HL-60 (cell line): ENCODE data around the gene TSC2.

Source experiments
- GABPA ChIP-seq: IDR thresholded peaks from 2 replicates; pipeline ENCODE4 v1.6.1; 2012; ENCODE audit warnings: low read depth
- POLR2AphosphoS5 ChIP-seq: IDR thresholded peaks from 2 replicates; pipeline ENCODE4 v1.6.1; 2012; ENCODE audit warnings: low read depth
- TF ChIP-seq, protein P1 (sequence below): IDR thresholded peaks from one replicate; pipeline ENCODE4 v1.5.1; 2011; ENCODE audit warnings: low read length, control low read depth, inconsistent platforms; ENCODE audit not compliant: insufficient read depth
- TF ChIP-seq, protein P2 (sequence below): IDR thresholded peaks from 2 replicates; pipeline ENCODE4 v1.6.1; 2012; ENCODE audit warnings: low read depth; ENCODE audit not compliant: insufficient replicate concordance

DNA sequence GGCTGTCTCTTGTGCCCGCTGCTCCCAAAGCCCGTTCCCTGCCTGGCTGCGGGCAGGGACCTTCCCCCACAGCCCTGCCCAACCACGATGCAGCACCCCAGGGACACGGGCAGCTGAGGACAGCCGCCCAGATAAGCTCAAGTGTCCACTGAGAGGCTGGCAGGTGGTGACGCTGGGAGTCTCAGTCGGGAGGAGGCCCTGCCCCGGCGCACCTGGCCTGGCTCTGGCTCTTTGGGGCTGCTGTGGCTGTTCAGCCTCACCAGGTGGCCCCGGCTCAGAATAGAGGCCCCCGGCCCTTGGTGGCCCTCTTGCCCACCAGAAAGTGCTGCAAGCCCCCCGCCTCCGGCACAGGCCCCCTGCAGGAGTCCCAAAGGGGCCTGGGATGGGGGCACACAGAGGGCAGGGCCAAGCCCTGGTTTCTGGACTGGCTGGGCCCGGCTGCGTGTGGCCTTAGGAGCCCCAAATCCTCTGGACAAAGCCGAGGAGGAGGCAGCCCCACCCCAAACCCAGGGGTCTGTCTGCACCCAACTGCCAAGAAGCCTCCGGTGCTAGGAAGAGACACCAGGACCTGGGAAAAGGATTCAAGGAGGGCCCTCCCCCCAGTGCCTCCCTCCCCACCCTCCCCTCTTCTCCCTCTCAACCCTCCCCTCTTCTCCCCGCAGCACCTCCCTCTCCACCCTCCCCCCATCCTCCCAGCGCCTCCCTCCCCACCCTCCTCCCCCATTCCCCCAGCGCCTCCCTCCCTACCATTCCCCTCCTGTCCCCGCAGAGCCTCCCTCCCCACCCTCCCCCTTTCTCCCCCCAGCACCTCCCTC lies 5.4 kb upstream of the TSC2 start:
- TF ChIP-seq, protein P1, sequence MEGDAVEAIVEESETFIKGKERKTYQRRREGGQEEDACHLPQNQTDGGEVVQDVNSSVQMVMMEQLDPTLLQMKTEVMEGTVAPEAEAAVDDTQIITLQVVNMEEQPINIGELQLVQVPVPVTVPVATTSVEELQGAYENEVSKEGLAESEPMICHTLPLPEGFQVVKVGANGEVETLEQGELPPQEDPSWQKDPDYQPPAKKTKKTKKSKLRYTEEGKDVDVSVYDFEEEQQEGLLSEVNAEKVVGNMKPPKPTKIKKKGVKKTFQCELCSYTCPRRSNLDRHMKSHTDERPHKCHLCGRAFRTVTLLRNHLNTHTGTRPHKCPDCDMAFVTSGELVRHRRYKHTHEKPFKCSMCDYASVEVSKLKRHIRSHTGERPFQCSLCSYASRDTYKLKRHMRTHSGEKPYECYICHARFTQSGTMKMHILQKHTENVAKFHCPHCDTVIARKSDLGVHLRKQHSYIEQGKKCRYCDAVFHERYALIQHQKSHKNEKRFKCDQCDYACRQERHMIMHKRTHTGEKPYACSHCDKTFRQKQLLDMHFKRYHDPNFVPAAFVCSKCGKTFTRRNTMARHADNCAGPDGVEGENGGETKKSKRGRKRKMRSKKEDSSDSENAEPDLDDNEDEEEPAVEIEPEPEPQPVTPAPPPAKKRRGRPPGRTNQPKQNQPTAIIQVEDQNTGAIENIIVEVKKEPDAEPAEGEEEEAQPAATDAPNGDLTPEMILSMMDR, result no peak
- TF ChIP-seq, protein P2, sequence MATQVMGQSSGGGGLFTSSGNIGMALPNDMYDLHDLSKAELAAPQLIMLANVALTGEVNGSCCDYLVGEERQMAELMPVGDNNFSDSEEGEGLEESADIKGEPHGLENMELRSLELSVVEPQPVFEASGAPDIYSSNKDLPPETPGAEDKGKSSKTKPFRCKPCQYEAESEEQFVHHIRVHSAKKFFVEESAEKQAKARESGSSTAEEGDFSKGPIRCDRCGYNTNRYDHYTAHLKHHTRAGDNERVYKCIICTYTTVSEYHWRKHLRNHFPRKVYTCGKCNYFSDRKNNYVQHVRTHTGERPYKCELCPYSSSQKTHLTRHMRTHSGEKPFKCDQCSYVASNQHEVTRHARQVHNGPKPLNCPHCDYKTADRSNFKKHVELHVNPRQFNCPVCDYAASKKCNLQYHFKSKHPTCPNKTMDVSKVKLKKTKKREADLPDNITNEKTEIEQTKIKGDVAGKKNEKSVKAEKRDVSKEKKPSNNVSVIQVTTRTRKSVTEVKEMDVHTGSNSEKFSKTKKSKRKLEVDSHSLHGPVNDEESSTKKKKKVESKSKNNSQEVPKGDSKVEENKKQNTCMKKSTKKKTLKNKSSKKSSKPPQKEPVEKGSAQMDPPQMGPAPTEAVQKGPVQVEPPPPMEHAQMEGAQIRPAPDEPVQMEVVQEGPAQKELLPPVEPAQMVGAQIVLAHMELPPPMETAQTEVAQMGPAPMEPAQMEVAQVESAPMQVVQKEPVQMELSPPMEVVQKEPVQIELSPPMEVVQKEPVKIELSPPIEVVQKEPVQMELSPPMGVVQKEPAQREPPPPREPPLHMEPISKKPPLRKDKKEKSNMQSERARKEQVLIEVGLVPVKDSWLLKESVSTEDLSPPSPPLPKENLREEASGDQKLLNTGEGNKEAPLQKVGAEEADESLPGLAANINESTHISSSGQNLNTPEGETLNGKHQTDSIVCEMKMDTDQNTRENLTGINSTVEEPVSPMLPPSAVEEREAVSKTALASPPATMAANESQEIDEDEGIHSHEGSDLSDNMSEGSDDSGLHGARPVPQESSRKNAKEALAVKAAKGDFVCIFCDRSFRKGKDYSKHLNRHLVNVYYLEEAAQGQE, result no peak
- no peak for TF ChIP-seq POLR2AphosphoS5
- TF ChIP-seq GABPA, result no peak
